NOMO-1 (cell line): ENCODE measurements around the gene ANO4.

ENCODE experiments used
- DNase-seq, 2 experiments: peaks; one replicate each; lab custom pipeline; 2025; ENCODE audit not compliant: unreplicated experiment in 2 of 2; lab: John Stamatoyannopoulos, UW

The ANO4 gene

GRCh38 chr12:100794441-100795173 lies at the start of gene ANO4:
TSS of gene ANO4 (plus strand) at chr12:100794776. CDS start at chr12:100901786, 107,010 bp downstream.
- DNase-seq, result no peak

- DNase-seq, result no peak
These were observed 49.1 kb upstream of the ANO4 start for GRCh38 chr12:100745378-100746071.

GRCh38 chr12:100752841-100753240 lies 41.7 kb upstream of the ANO4 start:
- no peak for DNase-seq

- DNase-seq, result no peak
These were observed 40.7 kb upstream of the ANO4 start for GRCh38 chr12:100753837-100754236.

- no peak for DNase-seq
These were observed 39.4 kb upstream of the ANO4 start for GRCh38 chr12:100755186-100755585.

GRCh38 chr12:100758083-100758482 lies 36.5 kb upstream of the ANO4 start:
- no peak for DNase-seq

GRCh38 chr12:100767371-100767770 lies 27.2 kb upstream of the ANO4 start:
- DNase-seq, result no peak

- no peak for DNase-seq
These were observed 26.6 kb upstream of the ANO4 start for GRCh38 chr12:100767950-100768349.

- no peak for DNase-seq
These were observed 15.5 kb upstream of the ANO4 start for GRCh38 chr12:100778967-100779590.

GRCh38 chr12:100789146-100789545 lies 5.4 kb upstream of the ANO4 start:
- no peak for DNase-seq

- no peak for DNase-seq
These were observed 4.6 kb upstream of the ANO4 start for GRCh38 chr12:100789975-100790374.

- DNase-seq, result no peak
These were observed 4.0 kb upstream of the ANO4 start for GRCh38 chr12:100790552-100790951.

- DNase-seq, result no peak
These were observed 1.4 kb upstream of the ANO4 start for GRCh38 chr12:100793182-100793581.

- DNase-seq, result no peak
These were observed 711 bp downstream of the ANO4 start for GRCh38 chr12:100795174-100795799.

- DNase-seq, result no peak
These were observed 1.2 kb downstream of the ANO4 start for GRCh38 chr12:100795800-100796179.

- no peak for DNase-seq
These were observed 2.0 kb downstream of the ANO4 start for GRCh38 chr12:100796621-100797020.

- no peak for DNase-seq
These were observed 2.7 kb downstream of the ANO4 start for GRCh38 chr12:100797246-100797645.

- DNase-seq, result no peak
These were observed 3.2 kb downstream of the ANO4 start for GRCh38 chr12:100797786-100798185.

- DNase-seq, result no peak
These were observed 3.9 kb downstream of the ANO4 start for GRCh38 chr12:100798286-100799160.

- no peak for DNase-seq
These were observed 5.2 kb downstream of the ANO4 start for GRCh38 chr12:100799770-100800169.
